Gastroesophageal sphincter (tissue), 4 donors: ENCODE data around the gene CLPTM1L. TPM values are rescaled to one million over a fixed set of nuclear protein-coding genes. Genes with fewer than 3 reads are reported as not detected.

ENCODE experiments used
- ATAC-seq: fragments of 150-250 bp; one replicate; pipeline ENCODE4 v1.9.1; 2016; ENCODE audit warnings: mild to moderate bottlenecking, moderate library complexity
- H3K27ac ChIP-seq, 4 donors: fragments of 200-600 bp; sonication (generic) in 3 of 4; 1 replicate in 3 of 4; 2 replicates in 1 of 4; pipeline ENCODE4 v1.5.1; 2016 to 2019
- H3K27me3 ChIP-seq: fragments of 200-600 bp; sonication (generic); one replicate; pipeline ENCODE4 v1.5.1; 2019
- H3K36me3 ChIP-seq, 2 donors: fragments of 200-600 bp; sonication (generic); one replicate each; pipeline ENCODE4 v1.5.1; 2019; ENCODE audit warnings: control low read depth in 1 of 2
- H3K4me1 ChIP-seq, 3 donors: fragments of 200-600 bp; sonication (generic); 1 replicate in 2 of 3; 2 replicates in 1 of 3; pipeline ENCODE4 v1.5.1; 2016 to 2019; ENCODE audit warnings: control low read depth in 2 of 3
- H3K4me3 ChIP-seq, 2 donors: fragments of 200-600 bp; sonication (generic); one replicate each; pipeline ENCODE4 v1.5.1; 2019; ENCODE audit warnings: mild to moderate bottlenecking in 1 of 2, moderate library complexity in 1 of 2
- H3K9me3 ChIP-seq, 3 donors: fragments of 200-600 bp; sonication (generic); one replicate each; pipeline ENCODE4 v1.5.1; 2017 to 2019; ENCODE audit warnings: control low read depth in 2 of 3
- EP300 ChIP-seq: sonication (generic); formaldehyde crosslinking; IDR thresholded peaks from one replicate; pipeline ENCODE4 v1.6.1; 2017; ENCODE audit warnings: antibody characterized with exemption, mild to moderate bottlenecking
- POLR2A ChIP-seq, 2 donors: fragments of 450-650 bp; IDR thresholded peaks; one replicate each; pipeline ENCODE4 v1.6.1; 2017; ENCODE audit warnings: antibody characterized with exemption in 2 of 2, mild to moderate bottlenecking in 2 of 2, moderate library complexity in 1 of 2
- POLR2AphosphoS5 ChIP-seq: sonication (generic); formaldehyde crosslinking; IDR thresholded peaks from one replicate; pipeline ENCODE4 v1.6.1; 2017; ENCODE audit warnings: antibody characterized with exemption
- WGBS, 2 donors: methylation state at CpG; one replicate each; pipeline ENCODE4 v1.1.5; 2018; ENCODE audit warnings: low coverage in 1 of 2; 5-methylcytosine and 5-hydroxymethylcytosine counted together
- small RNA-seq, 4 donors: library from RNA; depleted of rRNA; stranded (forward); fragments of <200 nt; gene quantifications; one replicate each; pipeline ENCODE3, GENCODE V24; 2016
- total RNA-seq, 4 donors: library from RNA; depleted of rRNA; stranded (reverse); fragments of >200 nt; gene quantifications; one replicate each; pipeline ENCODE4 v1.1.0, GENCODE V29; 2016
- TF ChIP-seq, protein P1 (sequence below), 4 experiments: fragments of 200-600 bp in 2 of 4; fragments of 450-650 bp in 2 of 4; sonication (generic) in 1 of 4; IDR thresholded peaks; one replicate each; pipeline ENCODE4 v1.5.1; 2017 to 2019; ENCODE audit warnings: antibody characterized with exemption in 4 of 4, mild to moderate bottlenecking in 2 of 4, moderate library complexity in 2 of 4

The CLPTM1L gene
- total RNA-seq, 4 donors from 2014 or later = 83.9 to 131 (median 92.2) TPM

DNA sequence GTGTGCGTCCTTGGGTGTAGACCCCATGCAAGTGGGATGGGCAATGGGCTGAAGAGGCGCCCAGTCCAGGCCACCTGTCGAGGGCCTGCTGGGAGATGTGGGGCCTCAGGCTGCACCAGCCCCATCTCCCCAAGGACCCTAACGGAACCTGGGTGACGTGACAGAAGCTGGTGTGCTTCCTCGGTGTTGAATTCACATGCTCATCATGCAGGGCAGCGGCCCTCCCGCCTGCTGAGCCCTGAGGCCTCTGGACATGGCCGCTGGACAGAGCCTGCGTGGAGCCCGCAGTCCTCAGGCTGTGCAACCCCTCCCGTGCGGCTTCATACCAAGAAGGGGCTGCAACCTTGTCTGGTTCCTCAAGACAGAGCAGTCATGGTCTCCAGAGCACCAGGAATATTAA, 76.8 kb downstream of the CLPTM1L start:
- no peak for ATAC-seq
- WGBS, 2 donors = 82 to 88% methylated on average over 2 to 3 of the region's 13 CpGs
- Histone ChIP-seq H3K9me3 (peaks cover 0 to 4% (median 0%) of the 10 kb centered on the region in 3 donors), H3K4me1 (no peaks in the 10 kb centered on the region), H3K4me3 (no peak overlapping the region), H3K27ac (no peak overlapping the region), H3K36me3 (no peaks in the 10 kb centered on the region), H3K27me3 (peaks cover 25% of the 10 kb centered on the region)
- TF ChIP-seq, protein P1, sequence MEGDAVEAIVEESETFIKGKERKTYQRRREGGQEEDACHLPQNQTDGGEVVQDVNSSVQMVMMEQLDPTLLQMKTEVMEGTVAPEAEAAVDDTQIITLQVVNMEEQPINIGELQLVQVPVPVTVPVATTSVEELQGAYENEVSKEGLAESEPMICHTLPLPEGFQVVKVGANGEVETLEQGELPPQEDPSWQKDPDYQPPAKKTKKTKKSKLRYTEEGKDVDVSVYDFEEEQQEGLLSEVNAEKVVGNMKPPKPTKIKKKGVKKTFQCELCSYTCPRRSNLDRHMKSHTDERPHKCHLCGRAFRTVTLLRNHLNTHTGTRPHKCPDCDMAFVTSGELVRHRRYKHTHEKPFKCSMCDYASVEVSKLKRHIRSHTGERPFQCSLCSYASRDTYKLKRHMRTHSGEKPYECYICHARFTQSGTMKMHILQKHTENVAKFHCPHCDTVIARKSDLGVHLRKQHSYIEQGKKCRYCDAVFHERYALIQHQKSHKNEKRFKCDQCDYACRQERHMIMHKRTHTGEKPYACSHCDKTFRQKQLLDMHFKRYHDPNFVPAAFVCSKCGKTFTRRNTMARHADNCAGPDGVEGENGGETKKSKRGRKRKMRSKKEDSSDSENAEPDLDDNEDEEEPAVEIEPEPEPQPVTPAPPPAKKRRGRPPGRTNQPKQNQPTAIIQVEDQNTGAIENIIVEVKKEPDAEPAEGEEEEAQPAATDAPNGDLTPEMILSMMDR (IDR thresholded peaks at IDR 0.05) = no peak
- TF ChIP-seq POLR2AphosphoS5 (no peak), EP300 (no peak), POLR2A (IDR thresholded peaks at IDR 0.05) (no peak)

Small RNA genes within 50 kb of the gene (small RNA-seq; reads per million reads assigned to genes)
- 0 reads per million in 4 donors for gene MIR4457

Other genes starting within 250 kb of the CLPTM1L start
- gene SLC12A7, start 233.0 kb downstream of the CLPTM1L start, total RNA-seq = 10 to 100 TPM; 18.8 to 28.7 (median 24.5) TPM
- gene SLC6A19, start 143.5 kb downstream of the CLPTM1L start, total RNA-seq = not detected
- not detected for gene SLC6A18, start 119.7 kb downstream of the CLPTM1L start, total RNA-seq
- gene TERT, start 50.0 kb downstream of the CLPTM1L start, total RNA-seq = not detected
- gene SLC6A3, start 100.3 kb upstream of the CLPTM1L start, total RNA-seq = not detected
- gene LPCAT1, start 178.9 kb upstream of the CLPTM1L start, total RNA-seq = 10 to 100 TPM; 20.3 to 52.6 (median 31.8) TPM